Mesangial cell (primary cell): ENCODE measurements around the gene CASP2. TPM values are rescaled to one million over a fixed set of nuclear protein-coding genes. Genes with fewer than 3 reads are reported as not detected.

Experiments
- total RNA-seq: library from RNA; depleted of rRNA; stranded (reverse); fragments of >200 nt; gene quantifications from 2 replicates; pipeline ENCODE4 v1.2.3, GENCODE V29; 2015

Gene CASP2
- total RNA-seq = 16.2 and 17.8 TPM in 2 replicates

GRCh38 chr7:143287935-143288826 lies at the start of gene CASP2:
CASP2 (plus strand) TSS chr7:143288351; CDS start chr7:143288456, 105 bp downstream.

GRCh38 chr7:143263266-143264195 lies 24.6 kb upstream of the CASP2 start, which contains the start of gene GSTK1:
GSTK1 (plus strand) TSS chr7:143263441; CDS start chr7:143263514, 73 bp downstream.

GRCh38 chr7:143284591-143285469 lies 3.3 kb upstream of the CASP2 start, which contains the start of gene TMEM139:
TMEM139 (plus strand) TSS chr7:143284958; CDS start chr7:143285958, 1,000 bp downstream.

GRCh38 chr7:143315776-143316175 lies 27.6 kb downstream of the CASP2 start, which contains the start of gene CLCN1:
CLCN1 (plus strand) TSS chr7:143316111; CDS start chr7:143316213, 102 bp downstream.

Other genes starting within 250 kb of the CASP2 start
- gene OR6V1, start 236.0 kb upstream of the CASP2 start, total RNA-seq = not detected in 2 replicates
- gene PIP, start 156.3 kb upstream of the CASP2 start, total RNA-seq = not detected in 2 replicates
- gene TAS2R39, start 104.9 kb upstream of the CASP2 start, total RNA-seq = not detected in 2 replicates
- not detected in 2 replicates for gene TAS2R40, start 66.3 kb upstream of the CASP2 start, total RNA-seq
- 125 and 234 TPM in 2 replicates for gene GSTK1, start 24.9 kb upstream of the CASP2 start, total RNA-seq
- 5.5 and 30.2 TPM in 2 replicates for gene TMEM139, start 3.4 kb upstream of the CASP2 start, total RNA-seq
- gene CLCN1, start 27.8 kb downstream of the CASP2 start, total RNA-seq = not detected in 2 replicates
- gene FAM131B, start 74.4 kb downstream of the CASP2 start, total RNA-seq = 0.33 and 2.2 TPM in 2 replicates
- gene ZYX, start 93.0 kb downstream of the CASP2 start, total RNA-seq = 284 and 314 TPM in 2 replicates
- gene EPHA1, start 120.5 kb downstream of the CASP2 start, total RNA-seq = 0.33 and 1.6 TPM in 2 replicates
- gene TAS2R60, start 155.1 kb downstream of the CASP2 start, total RNA-seq = not detected in 2 replicates
- not detected in 2 replicates for gene TAS2R41, start 189.5 kb downstream of the CASP2 start, total RNA-seq